Spleen (tissue), 11 donors: ENCODE data around the gene SNX8. TPM values are rescaled to one million over a fixed set of nuclear protein-coding genes. Genes with fewer than 3 reads are reported as not detected.
A peak's percentile ranks its signal among the peaks of the same experiment; 100 is the strongest.

ENCODE experiments used
- DNase-seq: peaks from one replicate; pipeline ENCODE4 v3.0.0-alpha.2; 2020
- H3K27ac ChIP-seq, 8 donors: fragments of 200-600 bp; sonication (generic) in 7 of 8; 1 replicate in 4 of 8; 2 replicates in 4 of 8; pipeline versions ENCODE4 v1.5.0 to v1.8.0; 2016 to 2021; ENCODE audit warnings: inconsistent platforms in 4 of 8, mild to moderate bottlenecking in 4 of 8, moderate library complexity in 1 of 8
- H3K27me3 ChIP-seq, 7 donors: fragments of 200-600 bp; sonication (generic) in 6 of 7; replicated peaks in 1 of 7; 1 replicate in 4 of 7; 2 replicates in 3 of 7; pipeline versions ENCODE4 v1.5.0 to v1.8.0; 2016 to 2021; ENCODE audit warnings: inconsistent platforms in 3 of 7, mild to moderate bottlenecking in 1 of 7
- H3K36me3 ChIP-seq, 6 donors: fragments of 200-600 bp; sonication (generic) in 5 of 6; 1 replicate in 4 of 6; 2 replicates in 2 of 6; pipeline versions ENCODE4 v1.5.0 to v1.8.0; 2016 to 2021; ENCODE audit warnings: inconsistent platforms in 2 of 6
- H3K4me1 ChIP-seq, 6 donors: fragments of 200-600 bp; sonication (generic) in 5 of 6; 1 replicate in 3 of 6; 2 replicates in 3 of 6; pipeline versions ENCODE4 v1.5.0 to v1.8.0; 2016 to 2021; ENCODE audit warnings: inconsistent platforms in 3 of 6
- H3K4me3 ChIP-seq, 8 donors: fragments of 200-600 bp; sonication (generic) in 7 of 8; 1 replicate in 4 of 8; 2 replicates in 4 of 8; pipeline versions ENCODE4 v1.5.0 to v1.8.0; 2016 to 2021; ENCODE audit warnings: inconsistent platforms in 4 of 8, mild to moderate bottlenecking in 4 of 8, moderate library complexity in 2 of 8
- H3K9me3 ChIP-seq, 8 donors: fragments of 200-600 bp; sonication (generic) in 7 of 8; 1 replicate in 4 of 8; 2 replicates in 4 of 8; pipeline versions ENCODE4 v1.5.0 to v1.8.0; 2016 to 2021; ENCODE audit warnings: inconsistent platforms in 4 of 8
- POLR2A ChIP-seq, 3 donors: fragments of 450-650 bp; IDR thresholded peaks; one replicate each; pipeline ENCODE4 v1.5.1; 2017; ENCODE audit warnings: antibody characterized with exemption in 3 of 3, mild to moderate bottlenecking in 1 of 3
- POLR2AphosphoS5 ChIP-seq, 3 donors: sonication (generic); formaldehyde crosslinking; IDR thresholded peaks; one replicate each; pipeline ENCODE4 v1.5.1; 2017; ENCODE audit warnings: antibody characterized with exemption in 3 of 3
- WGBS, 5 donors: extraction: QIAGEN DNeasy Blood & Tissue Kit in 3 of 5; methylation state at CpG; one replicate each; pipeline versions ENCODE4 v1.1.5 to v1.1.7; 2013 to 2018; 5-methylcytosine and 5-hydroxymethylcytosine counted together
- intact Hi-C: fragments of 100-400 bp; cut with DNase I; formaldehyde crosslinking; loops from one replicate; pipeline ENCODE4 v1.15.0; 2023; ENCODE audit warnings: low total_unique reads
- polyA plus RNA-seq, 3 donors: library from polyadenylated mRNA; stranded (reverse); fragments of 200-250 nt; gene quantifications; one replicate each; pipeline ENCODE4 v1.2.1, GENCODE V29; 2013
- total RNA-seq, 7 donors: library from RNA; depleted of rRNA in 3 of 7; stranded (reverse); fragments of >200 nt in 3 of 7; fragmentation: NEBNext Ultra II Directional in 4 of 7; extraction: Animal tissue kit (Norgen Biotek cat#: 25700) in 4 of 7; gene quantifications; one replicate each; pipeline versions ENCODE4 v1.1.0 to v1.2.1, GENCODE V29; 2016 to 2021
- TF ChIP-seq, protein P1 (sequence below), 11 experiments: fragments of 200-600 bp in 7 of 11; fragments of 450-650 bp in 4 of 11; sonication (generic) in 4 of 11; IDR thresholded peaks in 8 of 11; conservative IDR thresholded peaks in 3 of 11; 1 replicate in 7 of 11; 2 replicates in 4 of 11; pipeline versions ENCODE4 v1.4.0 to v1.8.0; 2016 to 2021; ENCODE audit warnings: antibody characterized with exemption in 11 of 11, inconsistent platforms in 4 of 11, mild to moderate bottlenecking in 1 of 11
- donor health status: healthy with polysubstance abuse.
- donor health status: DM: no; HTN: no; CAD: no; lungs with moderate emphysema.
- donor health status: DM: no; HTN: no; CAD: no.
- donor health status: Bipolar disorder and iron deficiency.
- donor health status: healthy.
- donor health status: DM: no; HTN: no; CAD: no.
- donor health status: DM: yes; HTN: yes; CAD: no.

SNX8 gene
- total and polyA plus RNA-seq, 10 donors, result 48.8 to 196 (median 86.8) TPM

GRCh38 chr7:2288503-2288902 lies 25.7 kb downstream of the SNX8 start:
- DNase-seq, result no peak
- TF ChIP-seq, protein P1, sequence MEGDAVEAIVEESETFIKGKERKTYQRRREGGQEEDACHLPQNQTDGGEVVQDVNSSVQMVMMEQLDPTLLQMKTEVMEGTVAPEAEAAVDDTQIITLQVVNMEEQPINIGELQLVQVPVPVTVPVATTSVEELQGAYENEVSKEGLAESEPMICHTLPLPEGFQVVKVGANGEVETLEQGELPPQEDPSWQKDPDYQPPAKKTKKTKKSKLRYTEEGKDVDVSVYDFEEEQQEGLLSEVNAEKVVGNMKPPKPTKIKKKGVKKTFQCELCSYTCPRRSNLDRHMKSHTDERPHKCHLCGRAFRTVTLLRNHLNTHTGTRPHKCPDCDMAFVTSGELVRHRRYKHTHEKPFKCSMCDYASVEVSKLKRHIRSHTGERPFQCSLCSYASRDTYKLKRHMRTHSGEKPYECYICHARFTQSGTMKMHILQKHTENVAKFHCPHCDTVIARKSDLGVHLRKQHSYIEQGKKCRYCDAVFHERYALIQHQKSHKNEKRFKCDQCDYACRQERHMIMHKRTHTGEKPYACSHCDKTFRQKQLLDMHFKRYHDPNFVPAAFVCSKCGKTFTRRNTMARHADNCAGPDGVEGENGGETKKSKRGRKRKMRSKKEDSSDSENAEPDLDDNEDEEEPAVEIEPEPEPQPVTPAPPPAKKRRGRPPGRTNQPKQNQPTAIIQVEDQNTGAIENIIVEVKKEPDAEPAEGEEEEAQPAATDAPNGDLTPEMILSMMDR (IDR thresholded peaks at IDR 0.05 in 8 of 11, conservative IDR thresholded peaks at IDR 0.05 in 3 of 11), result no peak
- no peak for TF ChIP-seq POLR2A (IDR thresholded peaks at IDR 0.05)
- Histone ChIP-seq H3K4me1 (peaks cover 0 to 81% (median 32%) of the 10 kb centered on the region in 6 donors), H3K36me3 (peaks cover 0 to 40% (median 0%) of the 10 kb centered on the region in 6 donors), H3K9me3 (no peaks in the 10 kb centered on the region), H3K27ac (peak overlapping the region in 4 of 8 donors; percentile 30 to 50 (median 40)), H3K4me3 (no peak overlapping the region), H3K27me3 (no peaks in the 10 kb centered on the region)
- intact Hi-C loops, result no loop called here
- WGBS, 5 donors, result 60 to 80% (median 68%) methylated on average over 8 of the region's 8 CpGs

GRCh38 chr7:2287745-2288144 lies 26.5 kb downstream of the SNX8 start:
- TF ChIP-seq POLR2AphosphoS5 (IDR thresholded peaks at IDR 0.05), result no peak
- TF ChIP-seq, protein P1 (IDR thresholded peaks at IDR 0.05 in 8 of 11, conservative IDR thresholded peaks at IDR 0.05 in 3 of 11), result no peak
- TF ChIP-seq POLR2A (IDR thresholded peaks at IDR 0.05), result no peak
- H3K9me3 ChIP-seq, result no peaks in the 10 kb centered on the region
- 82 to 93% (median 82%) methylated on average over 8 of the region's 8 CpGs for WGBS, 5 donors
- peaks cover 0 to 45% (median 0%) of the 10 kb centered on the region in 6 donors for H3K36me3 ChIP-seq
- no peak overlapping the region for H3K4me3 ChIP-seq
- H3K27me3 ChIP-seq, result no peaks in the 10 kb centered on the region
- H3K27ac ChIP-seq, result peak overlapping the region in 4 of 8 donors; percentile 30 to 50 (median 40)
- intact Hi-C loops, result no loop called here
- no peak for DNase-seq
- H3K4me1 ChIP-seq, result peaks cover 0 to 81% (median 36%) of the 10 kb centered on the region in 6 donors

GRCh38 chr7:2283074-2283473 lies 31.2 kb downstream of the SNX8 start:
- TF ChIP-seq POLR2A (IDR thresholded peaks at IDR 0.05) (no peak), POLR2AphosphoS5 (IDR thresholded peaks at IDR 0.05) (peak in 2 of 3 donors; percentile 61 to 71)
- Histone ChIP-seq H3K27me3 (no peaks in the 10 kb centered on the region), H3K4me3 (no peak overlapping the region), H3K27ac (peak overlapping the region in 6 of 8 donors; percentile 7 to 54 (median 34)), H3K4me1 (peaks cover 0 to 78% (median 43%) of the 10 kb centered on the region in 6 donors), H3K9me3 (no peaks in the 10 kb centered on the region), H3K36me3 (peaks cover 0 to 21% (median 1%) of the 10 kb centered on the region in 6 donors)
- 61 to 87% (median 80%) methylated on average over 14 to 20 of the region's 20 CpGs for WGBS, 5 donors
- DNase-seq, result no peak
- intact Hi-C loops, result no loop called here

- no peaks in the 10 kb centered on the region for H3K9me3 ChIP-seq
- peaks cover 0 to 71% (median 41%) of the 10 kb centered on the region in 6 donors for H3K4me1 ChIP-seq
- intact Hi-C loops, result no loop called here
- H3K27ac ChIP-seq, result peak overlapping the region in 7 of 8 donors; percentile 38 to 73 (median 63)
- no peak overlapping the region for H3K4me3 ChIP-seq
- peaks cover 0 to 21% (median 6%) of the 10 kb centered on the region in 6 donors for H3K36me3 ChIP-seq
- 85 to 95% (median 86%) methylated on average over 11 to 14 of the region's 14 CpGs for WGBS, 5 donors
- TF ChIP-seq POLR2A (IDR thresholded peaks at IDR 0.05), result no peak
- TF ChIP-seq, protein P1 (IDR thresholded peaks at IDR 0.05 in 8 of 11, conservative IDR thresholded peaks at IDR 0.05 in 3 of 11), result no peak
- TF ChIP-seq POLR2AphosphoS5 (IDR thresholded peaks at IDR 0.05), result no peak
- no peak for DNase-seq
- no peaks in the 10 kb centered on the region for H3K27me3 ChIP-seq
These were observed 32.0 kb downstream of the SNX8 start for GRCh38 chr7:2282185-2282751.
